Endothelial cell of umbilical vein (primary cell): Measurements from ENCODE around the gene ZBTB39. TPM values are rescaled to one million over a fixed set of nuclear protein-coding genes. Genes with fewer than 3 reads are reported as not detected.

Experiments used
- BruUV-seq: library from RNA; stranded (reverse); fragments of 400-500 nt; replicated peaks from 2 replicates; lab custom pipeline; 2021; lab: Mats Ljungman, UMichigan
- CTCF ChIA-PET: fragments of 300-600, 350-600 bp; sonication (Branson Sonifier 250); formaldehyde crosslinking; loops from one replicate; lab custom pipeline; 2021; ENCODE audit warnings: antibody characterized with exemption, inconsistent platforms; lab: Charles Lee
- POLR2A ChIA-PET: fragments of 300-600, 350-600 bp; sonication (Branson Sonifier 250); formaldehyde crosslinking; loops from one replicate; lab custom pipeline; 2021; ENCODE audit warnings: antibody characterized with exemption, inconsistent platforms; lab: Charles Lee
- DNase-seq: peaks from one replicate; pipeline ENCODE4 v3.0.0-alpha.2; 2011; ENCODE audit warnings: low read depth, low spot score
- FAIRE-seq: peaks from 2 replicates; lab custom pipeline; 2011; peaks lifted over from hg19 to GRCh38; lab: Jason Lieb, UNC
- H2AFZ ChIP-seq: 2 replicates; pipeline ENCODE4 v1.6.0; 2012; ENCODE audit warnings: low read depth, low read length, control low read depth, inconsistent platforms
- H3K27ac ChIP-seq: 2 replicates; pipeline ENCODE4 v1.5.1; 2011; ENCODE audit warnings: low read depth, mild to moderate bottlenecking, control low read depth, low read length, moderate library complexity; ENCODE audit not compliant: insufficient read depth
- H3K27me3 ChIP-seq, 2 experiments: 2 replicates each; pipeline versions ENCODE4 v1.6.0 to v1.6.1; 2011; ENCODE audit warnings: low read length in 2 of 2, mixed read lengths in 1 of 2; ENCODE audit not compliant: control insufficient read depth in 2 of 2, insufficient read depth in 2 of 2
- H3K36me3 ChIP-seq, 2 experiments: 2 replicates in 1 of 2; 3 replicates in 1 of 2; pipeline ENCODE4 v1.5.1; 2011; ENCODE audit warnings: low read length in 2 of 2, mild to moderate bottlenecking in 1 of 2, moderate library complexity in 1 of 2; ENCODE audit not compliant: control insufficient read depth in 2 of 2, insufficient read depth in 2 of 2; ENCODE audit errors: extremely low read depth in 1 of 2
- H3K4me1 ChIP-seq: 3 replicates; pipeline ENCODE4 v1.5.1; 2011; ENCODE audit warnings: mild to moderate bottlenecking, low read length; ENCODE audit not compliant: control insufficient read depth, insufficient read depth; ENCODE audit errors: extremely low read depth
- H3K4me2 ChIP-seq: 2 replicates; pipeline ENCODE4 v1.6.1; 2011; ENCODE audit warnings: low read length, control low read depth, mixed read lengths; ENCODE audit not compliant: insufficient read depth
- H3K4me3 ChIP-seq, 3 experiments: fragments of 200-600 bp in 1 of 3; sonication (generic), shearing (Covaris generic) in 1 of 3; replicated peaks in 1 of 3; 2 replicates each; pipeline ENCODE4 v1.5.1; 2011 to 2016; ENCODE audit warnings: control low read depth in 3 of 3, low read length in 3 of 3, mild to moderate bottlenecking in 2 of 3, inconsistent platforms in 1 of 3, low read depth in 1 of 3, moderate library complexity in 1 of 3; ENCODE audit not compliant: insufficient read depth in 1 of 3
- H3K79me2 ChIP-seq: 2 replicates; pipeline ENCODE4 v1.6.0; 2012; ENCODE audit warnings: low read length, inconsistent platforms; ENCODE audit not compliant: control insufficient read depth, insufficient read depth
- H3K9ac ChIP-seq: replicated peaks from 2 replicates; pipeline ENCODE3; 2011; ENCODE audit warnings: low read length, control low read depth; ENCODE audit not compliant: insufficient read depth; ENCODE audit errors: extremely low read depth
- H3K9me1 ChIP-seq: replicated peaks from 3 replicates; pipeline ENCODE4 v1.6.0; 2011; ENCODE audit warnings: mild to moderate bottlenecking, low read length; ENCODE audit not compliant: control insufficient read depth, insufficient read depth; ENCODE audit errors: extremely low read depth
- H3K9me3 ChIP-seq: replicated peaks from 2 replicates; pipeline ENCODE4 v1.5.1; 2012; ENCODE audit warnings: low read length, inconsistent platforms; ENCODE audit not compliant: control insufficient read depth, insufficient read depth
- H4K20me1 ChIP-seq: replicated peaks from 2 replicates; pipeline ENCODE3; 2011; ENCODE audit warnings: mild to moderate bottlenecking, low read length; ENCODE audit not compliant: control insufficient read depth, insufficient read depth; ENCODE audit errors: extremely low read depth
- CTCF ChIP-seq, 2 donors: IDR thresholded peaks; 1 replicate in 1 of 2; 2 replicates in 1 of 2; pipeline ENCODE4 v1.5.1; 2011; ENCODE audit warnings: low read length in 2 of 2, mild to moderate bottlenecking in 2 of 2, moderate library complexity in 2 of 2, control low read depth in 1 of 2, inconsistent platforms in 1 of 2, low read depth in 1 of 2; ENCODE audit not compliant: insufficient read depth in 1 of 2; ENCODE audit errors: extremely low read depth in 1 of 2
- EZH2 ChIP-seq: IDR thresholded peaks from 2 replicates; pipeline ENCODE4 v1.6.1; 2012; ENCODE audit warnings: borderline replicate concordance, low read depth, mild to moderate bottlenecking, moderate library complexity, low read length, inconsistent platforms; ENCODE audit not compliant: severe bottlenecking
- FOS ChIP-seq: IDR thresholded peaks from 2 replicates; pipeline ENCODE4 v1.6.1; 2011; ENCODE audit warnings: mild to moderate bottlenecking, low read length, moderate library complexity, borderline replicate concordance; ENCODE audit not compliant: insufficient read depth
- GATA2 ChIP-seq: IDR thresholded peaks from 2 replicates; pipeline ENCODE4 v1.7.0; 2011; ENCODE audit warnings: low read depth, mild to moderate bottlenecking, moderate library complexity, mixed read lengths, low read length; ENCODE audit not compliant: insufficient read length, insufficient read depth
- JUN ChIP-seq: IDR thresholded peaks from 2 replicates; pipeline ENCODE4 v1.6.1; 2011; ENCODE audit warnings: borderline replicate concordance, low read depth; ENCODE audit not compliant: insufficient read length, insufficient read depth
- MYC ChIP-seq: IDR thresholded peaks from one replicate; pipeline ENCODE4 v1.6.1; 2011; ENCODE audit warnings: mild to moderate bottlenecking, low read depth, low read length
- POLR2A ChIP-seq: IDR thresholded peaks from 2 replicates; pipeline ENCODE4 v1.6.1; 2012; ENCODE audit warnings: low read depth, mild to moderate bottlenecking, control low read depth, low read length
- POLR2AphosphoS5 ChIP-seq: IDR thresholded peaks from 2 replicates; pipeline ENCODE4 v1.6.1; 2012; ENCODE audit warnings: low read depth, mild to moderate bottlenecking, control low read depth, low read length, moderate library complexity; ENCODE audit not compliant: insufficient read depth
- dilution Hi-C: fragments of 300-500 bp; cut with MboI; formaldehyde crosslinking; loops from one replicate; pipeline ENCODE4 v1.15.0; 2019; ENCODE audit warnings: low sequenced_read_pairs; ENCODE audit not compliant: extremely low pct_ligation_motif_present
- intact Hi-C: fragments of 100-400 bp; cut with micrococcal nuclease; formaldehyde crosslinking; loops from one replicate; pipeline ENCODE4 v1.10.0; 2022
- polyA plus RNA-seq, 4 experiments: library from polyadenylated mRNA; depleted of rRNA in 3 of 4; stranded (reverse) in 3 of 4; unstranded in 1 of 4; fragments of >200 nt; gene quantifications; 2 replicates each; pipeline versions ENCODE4 v1.2.1 to v1.2.3, GENCODE V29; 2011 to 2012; ENCODE audit warnings: missing spikeins in 1 of 4
- total RNA-seq: library from RNA; stranded (reverse); gene quantifications from 2 replicates; pipeline ENCODE4 v1.2.3, GENCODE V29; 2021
- TF ChIP-seq, protein P1 (sequence below): IDR thresholded peaks from 2 replicates; pipeline ENCODE4 v1.6.1; 2011; ENCODE audit not compliant: insufficient read depth, insufficient read length

Gene ZBTB39
- total and polyA plus RNA-seq, 2 donors (not counting 3 experiments of a cell fraction or from before 2014, with no cell fraction given): 5.9 to 8.5 TPM

DNA sequence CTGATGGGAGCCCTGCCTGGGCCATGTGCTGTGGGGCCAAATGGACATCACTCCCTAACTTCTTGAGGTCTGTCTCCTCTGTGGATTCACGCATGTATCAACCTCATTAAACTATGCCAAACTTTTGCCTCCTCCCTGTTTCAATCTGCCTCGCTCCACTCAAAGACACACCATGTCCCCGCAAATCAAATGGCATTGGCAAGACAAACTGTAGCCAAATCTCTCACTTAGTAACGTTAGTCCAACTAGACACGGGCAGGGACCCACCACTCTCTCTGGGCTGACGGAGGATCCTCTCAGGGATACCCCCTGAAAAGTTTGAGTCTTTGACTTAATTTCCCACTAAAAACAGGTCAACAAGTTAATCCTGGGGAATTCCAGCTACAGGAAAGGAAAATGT lies 8.0 kb downstream of the ZBTB39 start:
- Histone ChIP-seq H4K20me1 (no peaks in the 10 kb centered on the region), H3K27me3 (no peaks in the 10 kb centered on the region), H3K79me2 (peaks cover 2% of the 10 kb centered on the region), H3K4me2 (no peak overlapping the region), H3K27ac (no peak overlapping the region), H3K4me1 (no peaks in the 10 kb centered on the region), H3K9me3 (no peaks in the 10 kb centered on the region), H3K9me1 (no peaks in the 10 kb centered on the region), H3K9ac (no peak overlapping the region), H3K4me3 (no peak overlapping the region), H2AFZ (no peak overlapping the region), H3K36me3 (peaks cover 0 to 20% of the 10 kb centered on the region in 2 experiments)
- DNase-seq: no peak
- no peak for FAIRE-seq
- TF ChIP-seq CTCF (IDR thresholded peaks at IDR 0.05; ENCODE audit: extremely low read depth in 1 of 2, insufficient read depth in 1 of 2, low read depth in 1 of 2, low read length in 2 of 2) (no peak), EZH2 (no peak), MYC (no peak), POLR2A (no peak), GATA2 (no peak), POLR2AphosphoS5 (no peak), JUN (no peak), FOS (no peak)
- TF ChIP-seq, protein P1, sequence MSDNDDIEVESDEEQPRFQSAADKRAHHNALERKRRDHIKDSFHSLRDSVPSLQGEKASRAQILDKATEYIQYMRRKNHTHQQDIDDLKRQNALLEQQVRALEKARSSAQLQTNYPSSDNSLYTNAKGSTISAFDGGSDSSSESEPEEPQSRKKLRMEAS: no peak
- BruUV-seq: no TSS peak
- POLR2A ChIA-PET: no interaction called here
- CTCF ChIA-PET: interaction anchor here (1.4 to 2.2 kb wide), 2 partner anchors 10 to 158 kb away, joined by 4 to 20 read pairs; no protein-coding TSS in a partner anchor
- dilution Hi-C loops (no loop called here), intact Hi-C loops (no loop called here)
